GM19351 (cell line): ENCODE data around the gene CBLC.
"Not testable (repeated sequence)": the region's sequence is repeated elsewhere in the genome, so short reads cannot be mapped to it uniquely, and the experiment has no call there.

ENCODE experiments used
- ATAC-seq: cut with Tn5 transposase; IDR thresholded peaks from one replicate; pipeline ENCODE4 v1.9.1; 2021; ENCODE audit warnings: mild to moderate bottlenecking, moderate library complexity; ENCODE audit not compliant: unreplicated experiment

Gene CBLC

GRCh38 chr19:44762038-44762437 lies 15.7 kb upstream of the CBLC start:
- ATAC-seq = no peak

DNA sequence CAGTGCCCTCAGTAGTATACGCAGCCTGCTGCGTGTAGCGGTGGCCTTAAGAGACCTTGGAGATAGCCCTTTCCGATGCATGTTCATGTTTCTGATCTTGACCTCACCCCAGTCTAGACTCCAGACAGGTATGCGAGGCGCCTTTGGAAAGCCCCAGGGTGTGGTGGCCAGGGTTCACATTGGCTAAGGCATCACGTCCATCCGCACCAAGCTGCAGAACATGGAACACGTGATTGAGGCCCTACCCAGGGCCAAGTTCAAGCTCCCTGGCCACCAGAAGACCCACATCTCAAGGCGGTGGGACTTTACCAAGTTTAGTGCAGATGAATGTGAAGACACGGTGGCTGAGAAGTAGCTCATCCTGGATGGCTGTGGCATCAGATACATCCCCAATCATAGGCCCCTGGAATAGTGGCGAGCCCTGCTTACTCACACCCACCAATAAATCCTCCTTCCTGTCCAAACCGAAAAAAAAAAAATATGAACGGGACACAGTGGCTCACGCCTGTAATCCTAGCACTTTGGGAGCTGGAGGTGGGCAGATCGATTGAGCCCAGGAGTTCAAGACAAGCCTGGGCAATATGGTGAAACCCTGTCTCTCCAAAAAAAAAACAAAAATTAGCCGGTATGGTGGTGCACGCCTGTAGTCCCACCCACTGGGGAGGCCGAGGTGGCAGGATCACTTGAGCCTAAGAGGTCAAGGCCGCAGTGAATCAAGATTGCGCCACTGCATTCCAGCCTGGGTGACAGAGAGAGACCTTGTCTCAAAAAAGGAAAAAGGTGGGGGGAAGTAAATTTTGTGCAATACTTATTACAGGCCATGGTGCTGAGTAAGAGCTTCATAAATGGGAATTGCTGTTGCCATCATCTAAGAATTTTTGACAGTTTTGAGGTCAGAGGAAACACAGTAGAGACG lies 12.4 kb upstream of the CBLC start:
- ATAC-seq = no peak

- ATAC-seq = no peak
Observed at GRCh38 chr19:44765949-44766335, 11.7 kb upstream of the CBLC start.

DNA sequence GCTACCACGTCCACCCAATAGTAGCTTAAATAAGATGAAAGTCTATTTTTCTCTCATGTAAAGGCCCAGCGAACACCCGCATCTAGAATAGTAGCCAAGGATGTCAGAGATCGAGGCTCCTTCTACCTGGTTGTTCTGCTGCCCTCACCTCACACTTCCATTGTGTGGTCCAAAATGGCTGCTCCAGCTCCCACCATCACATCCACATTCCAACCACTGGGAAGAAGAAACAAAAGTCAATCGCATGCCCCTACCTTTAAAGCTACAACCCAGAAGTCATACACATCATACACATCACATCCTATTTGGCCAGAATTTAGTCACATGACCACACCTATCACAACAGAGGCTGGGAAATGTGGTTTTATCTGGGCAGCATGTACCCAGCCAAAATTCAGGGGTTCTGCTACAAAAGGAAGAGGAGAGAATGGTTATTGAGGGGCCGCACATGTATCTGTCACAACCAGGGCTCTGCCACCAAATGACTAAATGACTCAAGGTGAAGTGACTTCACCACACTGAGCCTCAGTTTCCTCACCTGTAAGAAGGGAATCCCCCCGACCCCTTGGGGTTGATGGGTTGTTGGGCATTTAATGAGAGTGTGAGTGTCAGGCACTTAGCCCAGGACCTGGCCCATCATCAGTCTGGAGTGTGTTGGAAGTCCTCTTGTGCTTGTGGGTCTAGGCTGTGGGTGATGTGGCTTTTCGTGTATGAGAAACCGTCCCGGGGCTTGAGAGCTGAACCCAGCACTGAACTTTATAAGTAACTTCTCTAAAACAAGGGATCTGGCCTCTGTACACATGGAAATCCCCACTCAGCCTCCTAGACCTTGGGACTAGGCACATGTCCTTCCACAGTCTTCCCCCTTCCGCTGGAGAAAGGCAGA lies 10.2 kb upstream of the CBLC start:
- no peak for ATAC-seq

DNA sequence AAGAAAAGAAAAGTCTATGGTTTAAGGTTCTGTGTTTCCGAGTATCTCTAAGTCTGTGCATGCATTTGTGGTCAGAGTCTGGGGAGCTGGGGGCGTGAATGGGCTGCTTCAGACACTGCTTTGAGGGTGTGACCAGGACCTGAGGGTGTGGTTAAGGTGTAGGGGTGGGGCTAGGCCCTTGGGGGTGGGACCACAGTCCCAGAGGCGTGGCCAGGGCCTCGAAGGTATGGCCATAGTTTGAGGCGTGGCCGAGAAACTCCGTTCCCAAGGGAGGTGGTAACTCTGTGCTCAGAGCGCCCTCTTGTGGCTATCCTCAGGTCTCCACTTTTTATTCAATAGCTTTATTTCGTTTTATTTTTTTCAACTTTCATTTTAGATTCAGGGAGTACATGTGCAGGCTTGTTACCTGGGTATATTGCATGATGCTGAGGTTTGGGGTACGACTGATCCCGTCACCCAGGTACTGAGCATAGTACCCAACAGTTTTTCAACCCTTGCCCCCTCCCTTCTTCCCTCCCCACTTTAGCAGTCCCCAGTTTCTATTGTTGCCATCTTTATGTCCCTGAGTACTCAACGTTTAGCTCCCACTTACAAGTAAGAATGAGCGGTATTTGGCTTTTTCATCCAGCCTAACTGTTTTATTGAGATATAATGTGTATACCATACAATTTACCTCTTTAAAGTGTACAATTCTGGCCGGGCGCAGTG lies 7.0 kb upstream of the CBLC start:
- ATAC-seq = peak; percentile 96

GRCh38 chr19:44772144-44772543 lies 5.5 kb upstream of the CBLC start:
- ATAC-seq = not testable (repeated sequence)

DNA sequence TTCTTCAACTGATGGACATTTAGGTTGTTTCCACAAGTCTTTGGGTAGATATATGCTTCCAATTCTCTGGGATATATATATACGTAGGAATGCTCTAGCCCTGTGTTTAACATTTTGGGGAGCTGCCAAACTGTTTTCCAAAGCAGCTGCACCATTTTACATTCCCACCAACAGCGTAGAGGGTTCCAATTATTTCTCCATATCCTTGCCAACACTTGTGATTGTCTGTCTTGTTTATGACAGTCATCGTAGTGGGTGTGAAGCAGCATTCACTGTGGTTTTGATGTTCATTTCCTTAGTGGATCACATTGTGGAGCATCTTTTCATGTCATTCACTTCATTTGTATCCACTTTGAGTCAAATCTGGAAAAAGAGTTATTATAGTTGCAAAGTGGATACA lies 4.7 kb upstream of the CBLC start:
- no peak for ATAC-seq

DNA sequence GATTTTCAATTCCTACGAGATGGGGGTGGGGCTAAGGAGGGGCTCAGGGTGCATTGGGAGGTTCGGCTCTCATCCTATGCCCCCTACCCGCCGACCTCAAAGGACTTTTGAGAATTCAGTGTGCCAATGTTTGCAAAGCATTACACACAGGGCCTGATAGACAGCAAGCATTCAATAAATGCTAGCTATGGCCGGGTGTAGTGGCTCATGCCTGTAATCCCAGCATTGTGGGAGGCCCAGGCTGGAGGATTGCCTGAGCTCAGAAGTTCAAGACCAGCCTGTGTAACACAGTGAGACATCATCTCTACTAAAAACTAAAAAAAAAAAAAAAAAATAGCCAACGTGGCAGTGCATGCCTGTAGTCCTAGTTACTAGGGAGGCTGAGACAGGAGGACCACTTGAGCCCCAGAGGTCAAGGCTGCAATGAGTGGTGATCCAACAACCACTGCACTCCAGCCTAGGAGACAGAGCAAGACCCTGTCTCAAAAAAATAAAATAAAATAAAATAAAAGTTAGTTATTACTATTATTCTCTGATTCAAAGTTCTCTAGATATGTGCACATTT lies 1.9 kb upstream of the CBLC start:
- ATAC-seq = no peak

- no peak for ATAC-seq
Observed at GRCh38 chr19:44776402-44777096, 1.1 kb upstream of the CBLC start.

DNA sequence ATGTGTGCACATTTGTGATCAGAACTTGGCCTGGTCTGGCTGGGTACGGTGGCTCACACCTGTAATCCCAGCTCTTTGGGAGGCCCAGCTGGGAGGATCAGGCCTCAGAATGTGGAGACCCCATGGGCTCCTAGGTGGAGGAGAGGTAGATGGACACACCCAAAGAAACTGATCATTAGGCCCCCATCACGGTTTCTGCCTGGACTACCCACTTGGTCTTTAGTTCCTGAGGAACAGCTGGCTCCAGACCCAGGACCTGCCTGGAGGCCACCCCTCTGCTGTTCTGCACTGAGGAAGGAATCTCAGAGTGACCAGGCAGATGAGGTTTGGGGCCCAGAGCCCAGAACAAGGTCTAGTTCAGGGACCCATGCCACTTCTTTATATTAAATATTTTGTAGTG lies 1.5 kb downstream of the CBLC start:
- ATAC-seq = no peak

- not testable (repeated sequence) for ATAC-seq
Observed at GRCh38 chr19:44781694-44782093, 4.0 kb downstream of the CBLC start.

DNA sequence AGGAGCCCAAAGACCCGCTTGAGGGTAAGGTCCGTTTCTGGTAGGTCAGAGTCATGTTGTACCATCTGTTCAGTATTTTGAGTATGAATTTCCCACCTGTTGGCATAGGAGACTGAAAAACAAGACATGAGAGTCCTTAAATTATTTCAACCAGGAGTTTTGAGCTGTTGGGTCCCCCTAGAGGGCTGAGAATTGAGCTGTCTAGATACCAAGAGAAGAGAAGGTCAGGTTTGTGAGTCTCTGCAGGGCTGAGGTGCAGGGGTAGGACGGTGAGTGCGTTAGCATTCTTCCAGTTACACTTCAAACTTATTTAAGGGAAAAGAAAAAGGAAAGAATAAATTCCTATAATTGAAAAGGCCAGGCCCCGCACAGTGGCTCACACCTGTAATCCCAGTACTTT lies 5.0 kb downstream of the CBLC start:
- no peak for ATAC-seq

- no peak for ATAC-seq
Observed at GRCh38 chr19:44783545-44783944, 5.9 kb downstream of the CBLC start.

DNA sequence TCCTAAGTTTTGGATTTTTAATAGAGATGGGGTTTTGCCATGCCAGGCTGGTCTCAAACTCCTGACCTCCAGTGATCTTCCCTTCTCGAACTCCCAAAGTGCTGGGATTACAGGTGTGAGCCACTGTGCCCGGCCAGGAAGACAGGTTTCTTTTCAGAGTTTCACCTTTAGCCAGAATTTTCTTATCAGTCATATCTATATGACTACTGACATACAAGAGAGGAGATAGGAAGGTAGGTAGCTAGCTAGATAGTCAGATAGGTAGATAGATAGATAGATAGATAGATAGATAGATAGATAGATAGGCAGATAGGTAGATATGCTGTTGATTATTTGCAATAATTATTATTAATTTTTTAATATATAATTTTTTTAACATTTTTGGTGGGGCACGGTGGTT lies 7.6 kb downstream of the CBLC start:
- no peak for ATAC-seq

DNA sequence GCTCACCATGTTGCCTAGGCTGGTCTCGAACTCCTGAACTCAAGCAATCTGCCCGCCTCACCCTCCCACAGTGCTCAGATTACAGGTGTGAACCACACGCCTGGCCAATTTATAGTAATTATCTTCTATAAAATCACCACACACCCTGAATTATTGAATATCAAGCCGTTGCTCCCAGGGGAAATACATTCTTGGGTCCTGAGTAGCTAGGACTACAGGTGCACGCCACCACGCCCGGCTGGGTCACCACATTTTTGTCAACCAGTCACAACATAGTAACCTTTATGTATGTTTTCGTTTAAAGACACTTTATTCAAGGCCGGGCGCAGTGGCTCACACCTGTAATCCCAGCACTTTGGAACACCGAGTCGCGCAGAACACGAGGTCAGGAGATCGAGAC lies 8.3 kb downstream of the CBLC start:
- ATAC-seq = no peak

DNA sequence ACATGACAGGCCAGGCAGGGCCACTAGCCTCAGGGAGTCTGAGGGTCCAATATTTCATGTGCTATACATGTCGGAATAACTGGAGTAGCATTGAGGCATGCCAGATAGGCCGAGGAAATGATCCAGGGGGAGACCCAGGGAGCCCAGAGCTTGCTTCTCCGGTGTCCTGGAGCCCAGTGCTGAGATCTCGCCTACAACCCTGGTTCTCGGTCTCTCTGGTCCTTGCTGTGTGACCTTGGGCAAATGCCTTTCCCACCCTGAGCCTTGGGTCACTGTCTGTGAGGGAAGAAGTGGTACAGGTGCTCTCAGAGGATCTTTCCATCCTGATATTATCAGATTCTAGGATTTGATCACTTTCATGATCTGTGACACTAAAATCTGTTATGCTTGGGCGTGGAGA lies 11.3 kb downstream of the CBLC start:
- ATAC-seq = no peak

DNA sequence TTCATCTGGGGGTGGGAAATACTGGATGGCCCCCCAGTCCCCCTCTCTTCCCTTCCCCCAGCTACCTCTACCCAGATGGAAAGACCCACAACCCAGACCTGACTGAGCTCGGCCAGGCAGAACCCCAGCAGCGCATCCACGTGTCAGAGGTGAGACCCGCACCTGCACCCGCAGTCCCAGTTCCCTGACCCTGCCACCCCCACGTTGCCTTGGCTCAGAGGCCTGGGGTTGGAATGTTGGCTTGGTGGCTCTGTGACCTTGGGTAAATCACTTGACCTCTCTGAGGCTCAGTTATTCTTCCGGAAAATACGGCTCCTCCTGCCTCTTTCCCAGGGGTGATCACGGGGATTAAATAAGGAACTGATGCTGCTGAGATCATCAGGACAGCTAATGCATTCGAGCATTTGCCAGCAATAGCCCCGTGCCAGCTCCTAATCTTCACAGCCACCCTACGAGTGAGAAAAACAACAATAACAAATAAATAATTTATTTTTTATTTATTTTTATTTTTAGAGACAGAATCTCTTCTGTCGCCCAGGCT lies 12.3 kb downstream of the CBLC start:
- ATAC-seq = no peak

GRCh38 chr19:44792281-44792680 lies 14.6 kb downstream of the CBLC start:
- no peak for ATAC-seq

- no peak for ATAC-seq
Observed at GRCh38 chr19:44794610-44795009, 16.9 kb downstream of the CBLC start.

DNA sequence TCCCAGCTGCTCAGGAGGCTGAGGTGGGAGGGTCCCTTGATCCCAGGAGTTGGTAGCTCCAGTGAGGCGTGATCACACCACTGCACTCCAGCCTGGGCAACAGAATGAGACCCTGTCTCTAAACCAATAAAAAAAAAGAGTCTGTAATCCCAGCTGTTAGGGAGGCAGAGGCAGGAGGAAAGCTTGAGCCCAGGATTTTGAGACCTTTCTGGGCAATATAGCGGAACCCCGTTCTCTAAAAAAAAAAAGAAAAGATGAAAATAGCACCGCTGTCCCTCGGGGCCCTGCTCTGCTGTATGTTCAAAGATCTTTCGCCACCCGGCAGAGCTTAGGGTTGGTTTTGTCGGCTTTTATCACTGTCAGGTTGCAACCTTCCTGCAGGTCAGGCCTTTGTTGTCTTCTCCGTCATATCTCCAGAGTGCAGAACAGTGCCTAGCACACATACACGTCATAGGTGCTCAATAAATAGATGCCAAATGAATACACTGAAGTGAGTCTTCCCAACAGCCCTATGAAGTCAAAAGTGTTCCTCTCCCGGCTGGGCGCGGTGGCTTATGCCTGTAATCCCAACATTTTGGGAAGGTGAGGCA lies 17.8 kb downstream of the CBLC start:
- no peak for ATAC-seq
